CD4-positive, alpha-beta T cell treated with Interleukin-15 for 1 hour (primary cell): ENCODE data around the gene LYPD4.
A peak's percentile ranks its signal among the peaks of the same experiment; 100 is the strongest.
"Not testable (repeated sequence)": the region's sequence is repeated elsewhere in the genome, so short reads cannot be mapped to it uniquely, and the experiment has no call there.

Experiments used
- DNase-seq: peaks from one replicate; pipeline ENCODE4 v3.0.0-alpha.2; 2020

Gene LYPD4

DNA sequence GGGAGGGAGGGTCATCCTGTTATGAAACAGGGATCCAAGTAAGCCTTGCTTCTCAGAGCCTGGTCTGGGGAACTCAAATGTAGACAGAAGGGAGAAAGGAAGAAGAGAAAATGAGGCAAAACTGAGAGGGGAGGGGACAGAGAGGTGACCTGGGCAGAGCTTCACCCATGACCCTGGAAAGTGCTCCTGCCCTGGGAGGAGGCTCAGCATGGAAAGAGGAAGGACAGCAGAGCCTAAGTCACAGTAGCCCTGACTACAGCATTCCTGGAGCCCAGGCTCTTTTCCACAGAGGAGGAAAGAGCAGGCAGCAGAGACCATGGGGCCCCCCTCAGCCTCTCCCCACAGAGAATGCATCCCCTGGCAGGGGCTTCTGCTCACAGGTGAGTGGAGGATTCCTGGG, 48.1 kb downstream of the LYPD4 start, which contains the start of gene CEACAM3:
Gene CEACAM3 (plus strand): TSS at position 226 of the 400 bp plus-strand sequence. CDS start 91 bp downstream, at position 317.
- DNase-seq, result no peak

- peak; percentile 57 for DNase-seq
Observed at GRCh38 chr19:41795031-41795461, 49.4 kb downstream of the LYPD4 start.

DNA sequence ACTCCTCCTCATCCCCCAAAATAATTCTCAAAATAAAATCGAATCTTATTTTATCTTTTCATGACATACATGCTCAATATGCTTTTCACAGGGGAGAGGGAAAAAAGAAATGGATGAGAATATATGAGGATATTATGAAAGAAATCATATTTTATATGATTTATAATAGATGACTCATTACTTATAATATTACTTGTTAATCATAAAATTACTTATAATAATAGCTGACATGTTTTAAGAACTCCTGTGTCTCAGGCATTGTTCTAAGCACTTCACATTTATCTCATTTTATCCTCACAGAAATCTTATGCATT, 51.1 kb downstream of the LYPD4 start:
- no peak for DNase-seq

DNA sequence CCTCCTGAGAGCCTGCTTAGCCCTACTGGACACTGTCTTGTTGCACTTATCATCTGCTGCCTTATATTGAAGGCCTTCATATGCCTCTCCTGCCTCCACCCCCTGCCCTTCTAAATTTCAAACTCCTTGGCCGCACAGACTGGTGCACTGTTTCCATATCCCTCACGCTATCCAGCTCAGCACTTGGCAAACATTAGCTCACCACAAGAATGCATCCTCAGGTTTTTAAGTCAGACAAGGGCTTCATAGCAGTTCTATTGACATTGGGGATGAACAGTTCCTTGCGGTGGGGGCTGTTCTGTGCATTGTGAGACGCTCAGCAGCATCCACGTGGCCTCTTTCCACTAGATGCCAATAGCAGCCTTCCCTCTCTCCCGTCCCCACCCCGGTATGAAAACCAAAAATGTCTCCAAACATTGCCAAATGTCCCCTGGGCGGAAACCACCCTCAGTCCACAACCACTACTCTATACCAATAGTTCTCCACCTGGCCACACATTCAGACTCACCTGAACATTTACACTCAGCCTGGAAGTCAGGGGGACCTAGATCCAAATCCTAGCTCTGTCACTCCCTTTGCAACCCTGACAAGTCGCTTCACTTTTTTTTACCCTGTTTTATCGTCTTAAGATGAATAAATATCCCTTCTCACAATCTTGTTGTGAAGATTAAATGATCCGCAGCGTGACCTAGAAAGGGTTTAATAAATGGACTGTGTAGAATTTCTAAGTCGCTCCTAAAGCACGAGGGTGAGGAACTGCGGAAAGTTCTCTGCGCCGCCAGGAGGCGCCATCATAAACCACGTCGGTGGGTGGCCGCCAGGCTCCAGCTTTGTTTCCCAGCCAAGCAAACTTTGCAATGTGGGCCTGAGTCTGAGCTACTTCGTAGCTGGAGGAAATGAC, 51.7 kb downstream of the LYPD4 start:
- peak; percentile 43 for DNase-seq

DNA sequence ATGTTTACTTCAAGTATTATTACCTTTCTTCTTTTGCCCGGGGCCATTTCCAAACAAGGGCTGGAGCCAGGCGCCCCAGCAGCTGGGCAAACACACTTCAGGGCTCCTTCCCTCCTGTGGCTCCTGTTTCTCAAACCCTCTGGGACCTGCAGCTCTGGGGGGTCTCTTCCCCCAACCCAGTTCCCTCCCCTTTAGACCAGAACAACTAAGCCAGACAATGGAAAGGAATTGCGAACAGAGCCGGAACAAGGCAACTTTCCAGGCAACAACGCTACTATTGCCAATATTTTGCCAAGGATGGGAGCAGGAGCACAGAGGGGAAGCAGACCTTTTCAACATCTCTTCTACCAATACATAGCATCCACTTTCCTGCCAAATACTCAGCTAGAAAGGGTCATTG, 55.4 kb downstream of the LYPD4 start:
- DNase-seq, result not testable (repeated sequence)

DNA sequence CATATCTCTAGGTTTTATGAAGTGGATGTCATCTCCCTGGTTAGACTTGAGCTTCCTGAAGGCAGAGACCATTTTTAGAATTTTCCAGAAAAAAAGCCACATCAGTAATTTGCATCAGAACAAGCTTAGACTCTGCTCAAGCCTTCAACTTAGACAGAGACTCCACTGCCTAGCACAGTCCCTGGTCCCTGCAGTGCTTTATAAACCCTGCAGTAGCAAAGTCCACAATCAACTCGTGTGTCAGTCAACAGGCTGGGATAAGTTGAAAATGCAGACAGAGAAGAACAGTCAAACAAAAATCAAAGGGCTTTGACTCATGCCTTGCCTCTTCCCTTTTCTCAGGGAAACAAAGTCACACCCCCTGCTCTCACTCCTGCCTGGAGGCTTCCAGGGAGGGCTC, 56.0 kb downstream of the LYPD4 start:
- DNase-seq, result not testable (repeated sequence)
